Activated CD8-positive, alpha-beta memory T cell treated with anti-CD3 and anti-CD28 coated beads, Interleukin-2, amount 50 U/mL, for 1 hour (primary cell): ENCODE data around the gene VAT1L.

Experiments used
- DNase-seq: peaks from one replicate; pipeline ENCODE4 v3.0.0-alpha.2; 2020; ENCODE audit errors: extremely low read depth

Gene VAT1L

DNA sequence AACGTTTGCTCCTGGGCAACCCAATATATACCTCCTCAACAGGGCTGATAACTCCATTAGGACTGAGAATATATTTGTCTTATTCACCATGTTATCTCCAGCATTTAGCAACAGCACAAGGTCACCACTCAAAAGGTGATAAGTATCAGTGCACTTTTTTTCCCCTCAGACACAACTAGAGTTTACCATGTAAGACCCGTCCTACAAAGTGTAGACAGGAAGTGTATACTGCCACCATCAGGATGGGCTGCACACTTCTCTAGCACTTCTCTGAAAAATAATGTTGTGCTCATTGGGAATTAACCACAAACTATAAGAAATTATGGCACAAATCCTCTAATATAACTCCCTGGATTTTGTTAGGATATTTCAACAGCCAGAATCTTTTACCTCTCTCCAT lies 5.7 kb upstream of the VAT1L start:
- no peak for DNase-seq

DNA sequence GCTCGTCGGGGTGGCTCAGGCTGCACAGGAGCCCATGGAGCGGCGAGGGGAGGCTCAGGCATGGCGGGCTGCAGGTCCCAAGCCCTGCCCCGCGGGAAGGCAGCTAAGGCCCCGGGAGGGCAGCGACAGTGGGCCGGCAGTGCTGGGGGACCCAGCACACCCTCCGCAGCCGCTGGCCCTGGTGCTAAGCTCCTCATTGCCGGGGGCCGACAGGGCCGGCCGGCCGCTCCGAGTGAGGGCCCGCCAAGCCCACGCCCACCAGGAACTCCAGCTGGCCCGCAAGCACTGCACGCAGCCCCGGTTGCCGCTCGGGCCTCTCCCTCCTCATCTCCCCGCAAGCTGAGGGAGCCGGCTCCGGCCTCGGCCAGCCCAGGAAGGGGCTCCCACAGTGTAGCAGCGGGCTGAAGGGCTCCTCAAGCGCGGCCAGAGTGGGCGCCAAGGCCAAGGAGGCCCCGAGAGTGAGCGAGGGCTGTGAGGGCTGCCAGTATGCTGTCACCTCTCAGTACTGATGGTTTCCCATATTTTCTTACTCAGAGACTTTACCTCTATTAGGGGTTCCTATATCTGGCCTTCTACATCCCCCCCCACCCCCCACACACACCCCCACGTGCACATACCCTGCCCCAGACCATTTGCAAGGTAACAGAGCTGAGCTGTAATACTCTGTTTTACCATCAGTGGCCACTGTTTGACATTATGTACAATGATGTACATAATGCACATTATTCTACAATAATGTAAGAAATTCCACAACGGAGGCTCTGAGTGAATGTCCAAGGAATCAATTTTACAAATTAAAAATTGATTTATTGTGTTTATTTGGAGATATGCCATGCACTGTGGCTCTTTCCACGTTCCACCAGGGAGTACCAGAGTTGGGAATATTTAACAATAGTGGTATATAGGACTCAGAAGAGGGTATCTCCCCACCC lies 3.7 kb upstream of the VAT1L start:
- no peak for DNase-seq

DNA sequence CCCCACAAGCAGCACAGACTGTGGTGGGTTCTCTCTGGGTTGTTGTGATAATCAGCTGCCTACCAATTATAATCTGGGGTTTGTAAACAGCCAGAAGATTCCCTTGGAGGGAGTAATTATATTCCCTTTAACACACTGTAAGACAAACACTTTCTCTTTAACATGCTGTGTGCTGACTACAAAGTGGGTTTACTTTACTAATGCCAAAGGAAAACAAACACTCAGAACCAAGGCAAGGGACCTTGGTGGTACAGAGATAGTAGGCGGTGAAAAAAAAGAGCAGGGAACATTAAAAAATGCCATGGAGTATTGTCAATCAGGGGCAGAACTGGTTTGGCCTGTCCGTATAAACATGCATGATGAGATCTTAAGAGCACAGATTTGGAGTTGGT lies 3.0 kb upstream of the VAT1L start:
- no peak for DNase-seq

DNA sequence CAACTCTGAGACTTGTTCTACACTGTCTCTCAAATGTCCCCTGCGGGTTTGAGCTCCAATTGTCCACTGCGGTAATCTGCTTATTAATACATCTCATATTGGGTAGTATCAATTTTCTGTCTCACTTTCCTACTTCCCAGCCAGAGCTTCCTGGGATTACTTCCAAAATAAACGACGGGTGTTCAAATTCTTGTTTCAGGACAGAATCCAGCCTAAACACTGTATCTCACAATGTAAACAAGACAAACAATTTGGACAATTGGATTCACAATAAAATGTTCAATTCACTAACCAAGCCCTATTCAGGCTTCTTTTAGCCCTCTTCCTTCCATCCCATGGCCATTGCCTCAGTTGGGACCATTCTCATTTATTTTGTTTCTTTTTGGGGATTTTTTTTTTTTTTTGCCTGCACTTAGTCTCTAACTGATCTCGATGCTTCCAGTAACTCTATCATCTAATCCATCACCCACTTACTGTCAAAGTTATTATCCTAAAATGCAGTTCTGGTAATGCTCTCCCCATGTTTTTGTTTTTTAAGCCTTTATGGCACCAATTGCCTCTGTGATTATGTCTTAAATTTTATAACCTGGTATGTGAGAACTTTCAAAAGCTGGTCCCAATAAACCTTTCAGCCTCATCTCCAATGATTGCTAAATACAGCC lies 2.0 kb upstream of the VAT1L start:
- DNase-seq, result no peak

DNA sequence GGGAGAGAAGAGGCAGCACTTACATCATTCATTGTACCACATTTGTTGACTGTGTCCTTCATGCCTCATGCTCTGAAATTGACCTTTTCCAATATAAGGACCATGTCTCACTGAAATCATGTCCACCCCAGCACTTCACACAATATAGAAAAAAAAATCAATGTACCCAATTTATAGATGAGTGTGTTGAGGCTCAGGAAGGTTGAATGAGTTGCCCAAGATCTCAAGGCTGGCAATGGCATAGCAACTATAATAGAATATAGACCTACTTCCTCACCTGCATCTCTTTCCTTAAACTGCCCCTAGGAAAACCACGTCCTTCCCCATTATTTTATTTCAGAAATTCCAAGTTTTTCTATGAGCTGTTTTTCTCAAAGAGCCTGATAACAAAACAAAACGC lies 912 bp upstream of the VAT1L start:
- DNase-seq, result no peak

DNA sequence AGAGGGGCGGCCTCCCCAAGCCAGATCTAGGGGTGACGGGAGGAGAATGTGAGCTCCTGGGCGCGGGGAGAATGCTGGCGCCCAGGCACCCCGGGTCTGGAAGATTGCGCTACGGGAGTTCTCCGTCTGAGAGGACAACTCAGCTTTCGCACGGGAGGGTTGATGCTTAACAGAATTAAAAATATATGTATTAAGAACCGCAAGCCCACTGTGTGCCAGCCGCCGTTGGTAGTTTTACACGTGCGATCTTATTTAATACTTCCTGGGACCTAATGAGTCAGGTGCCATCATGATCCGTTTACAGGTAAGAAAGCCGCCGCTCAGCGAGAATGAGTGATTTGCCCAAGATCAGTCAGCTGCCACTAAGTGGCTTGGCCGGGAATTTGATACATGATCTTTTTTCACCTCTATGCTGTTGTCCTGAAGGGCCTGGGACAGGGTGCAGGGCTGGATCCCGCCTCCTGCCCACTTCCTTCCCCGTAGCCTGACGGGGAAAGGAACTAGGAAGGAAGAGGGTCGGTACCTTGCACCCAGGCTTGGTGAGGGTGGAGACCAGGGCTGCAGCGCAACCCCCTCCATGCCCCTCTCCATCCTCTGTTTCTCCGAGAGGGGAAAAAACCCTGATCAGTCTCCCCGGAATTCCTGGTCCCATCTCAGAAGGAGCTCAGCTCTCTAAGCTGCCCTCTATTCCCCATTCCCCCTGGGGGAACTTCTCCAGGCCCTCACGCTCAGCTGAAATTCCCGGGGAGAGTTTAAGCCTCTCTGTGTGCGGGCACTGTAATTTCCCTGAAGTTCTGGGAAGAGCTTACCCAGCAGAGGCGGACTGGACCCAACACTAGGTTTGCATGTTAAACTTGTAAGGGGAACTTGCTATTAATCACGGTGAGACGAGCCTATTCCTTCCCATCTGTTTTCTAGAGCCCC lies 983 bp downstream of the VAT1L start:
- DNase-seq, result no peak

DNA sequence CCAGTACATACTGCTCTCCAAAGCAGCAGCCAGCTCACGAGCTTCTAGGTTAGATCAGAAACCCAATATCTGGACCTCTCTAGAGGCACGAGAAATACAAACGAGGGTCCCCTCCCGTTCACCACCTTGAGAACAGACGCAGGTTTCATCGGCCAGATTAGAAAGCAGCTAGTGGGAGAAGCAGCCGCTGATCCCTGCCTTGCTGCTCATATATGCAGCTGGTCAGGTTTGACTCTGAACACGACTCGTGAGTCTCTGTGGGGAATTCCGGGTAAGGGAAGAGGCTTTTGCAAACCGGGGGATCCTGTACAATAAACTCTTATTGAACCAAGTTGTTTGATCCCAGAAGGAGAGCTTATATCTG lies 1.6 kb downstream of the VAT1L start:
- no peak for DNase-seq

DNA sequence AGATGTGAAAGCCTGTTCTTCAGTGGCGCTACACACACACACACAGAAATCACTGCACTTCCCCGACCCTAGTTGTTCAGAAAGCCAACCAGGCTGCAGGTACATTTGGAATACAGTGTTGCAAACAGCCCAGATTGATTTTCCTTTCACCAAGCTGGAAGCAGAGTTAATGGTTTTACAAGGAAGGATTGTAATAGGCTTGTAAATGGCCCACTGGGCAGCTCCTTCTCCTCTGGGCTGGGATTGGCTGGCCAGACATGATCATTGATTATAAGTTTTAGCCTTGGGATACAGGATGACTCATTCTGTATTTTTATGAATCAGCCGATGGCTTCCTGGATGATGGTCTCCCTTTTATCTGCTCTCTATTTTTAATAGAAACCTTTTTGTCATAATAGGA lies 2.5 kb downstream of the VAT1L start:
- DNase-seq, result no peak

DNA sequence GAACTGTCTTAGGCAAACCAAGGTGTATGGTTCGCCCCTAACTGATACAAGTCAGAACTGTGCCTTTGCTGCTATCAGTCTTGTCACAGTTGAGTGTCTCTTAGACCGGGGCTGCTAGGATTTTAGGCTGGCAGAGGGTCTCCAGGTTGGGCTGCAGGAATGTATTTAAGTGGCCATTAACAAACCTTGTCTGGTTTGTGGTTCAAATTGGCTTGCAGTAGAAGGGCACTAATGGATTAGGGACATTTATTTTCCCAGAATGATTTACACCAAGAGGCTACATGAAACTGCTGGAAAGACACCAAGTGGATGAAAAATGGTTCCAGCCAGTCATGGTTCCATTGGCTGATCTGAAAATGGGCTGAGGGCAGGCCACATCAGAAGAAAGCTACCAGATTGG lies 5.1 kb downstream of the VAT1L start:
- no peak for DNase-seq

DNA sequence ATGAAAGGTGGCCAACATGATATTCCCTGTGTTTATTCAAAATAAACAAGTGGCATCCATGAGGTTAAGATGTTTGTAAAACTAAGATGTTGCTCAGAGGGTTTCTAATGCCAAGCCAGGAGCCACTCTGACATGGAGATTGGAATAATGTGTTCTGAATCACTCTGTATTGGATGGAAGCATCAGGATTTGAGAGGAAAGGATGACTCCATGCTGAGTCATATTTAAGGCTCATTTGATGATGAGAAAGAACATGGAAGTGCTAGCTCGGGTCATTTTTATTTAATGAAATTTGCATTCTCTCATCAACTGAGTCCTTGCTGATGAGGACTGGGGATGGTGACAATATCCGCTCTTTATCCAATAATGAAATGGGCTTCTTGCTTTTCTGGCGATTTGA lies 6.2 kb downstream of the VAT1L start:
- no peak for DNase-seq

DNA sequence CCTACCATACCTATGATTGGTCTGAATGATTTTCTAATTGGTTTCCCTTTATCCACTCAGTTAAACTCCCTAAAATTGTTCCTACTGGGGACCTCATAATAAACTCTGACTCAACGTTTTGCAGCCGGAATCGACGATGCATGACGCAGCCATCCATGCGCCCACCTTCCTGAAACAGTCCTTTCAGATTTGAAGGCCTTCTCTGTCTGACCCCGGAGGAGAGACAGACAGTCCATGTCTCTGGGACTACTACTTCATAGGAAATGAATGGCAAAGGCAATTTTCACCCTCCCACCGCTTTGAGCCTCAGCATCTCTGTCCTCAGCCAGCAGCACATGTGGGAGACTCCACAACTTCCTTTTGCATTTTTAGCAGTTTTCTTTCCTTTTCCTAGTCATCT lies 13.5 kb downstream of the VAT1L start:
- DNase-seq, result no peak

DNA sequence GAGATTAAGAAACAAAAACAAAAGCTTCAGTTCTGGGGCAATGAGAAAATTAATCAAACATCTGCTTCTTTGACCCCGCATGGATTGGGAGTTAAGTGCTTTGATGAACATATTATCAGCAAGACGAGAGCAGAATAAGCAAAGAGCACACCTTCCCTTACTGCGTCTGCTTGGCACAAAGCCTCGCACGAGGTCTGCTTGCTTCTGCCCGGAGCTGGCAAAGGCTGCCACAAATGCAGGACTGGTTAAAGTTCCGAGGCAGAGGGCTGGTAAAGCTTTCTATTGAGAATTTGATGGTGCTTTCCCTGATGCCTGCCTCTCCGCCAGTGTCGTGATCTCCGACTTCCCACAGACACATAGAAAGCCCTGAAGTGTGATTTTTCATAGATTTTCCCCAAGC lies 17.0 kb downstream of the VAT1L start:
- no peak for DNase-seq

DNA sequence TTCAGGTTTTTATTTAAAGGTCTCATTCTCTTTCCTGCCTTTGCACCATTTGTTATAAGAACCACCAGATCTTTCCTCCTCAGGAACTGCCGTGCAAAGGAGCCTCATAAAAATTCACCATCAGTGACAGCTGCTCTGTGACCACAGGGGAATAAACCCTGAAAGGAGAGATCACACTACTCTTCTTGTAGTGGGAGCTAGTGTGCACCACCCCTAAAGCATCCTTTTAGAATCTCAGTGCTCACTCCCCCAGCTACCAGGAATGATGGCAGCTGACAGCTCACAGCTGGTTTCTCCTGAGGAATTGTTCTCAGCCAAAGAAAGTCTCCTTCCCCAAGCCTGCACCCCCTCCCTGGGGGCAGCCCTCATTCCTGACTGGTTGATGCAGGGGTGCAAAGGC lies 18.7 kb downstream of the VAT1L start:
- DNase-seq, result no peak

DNA sequence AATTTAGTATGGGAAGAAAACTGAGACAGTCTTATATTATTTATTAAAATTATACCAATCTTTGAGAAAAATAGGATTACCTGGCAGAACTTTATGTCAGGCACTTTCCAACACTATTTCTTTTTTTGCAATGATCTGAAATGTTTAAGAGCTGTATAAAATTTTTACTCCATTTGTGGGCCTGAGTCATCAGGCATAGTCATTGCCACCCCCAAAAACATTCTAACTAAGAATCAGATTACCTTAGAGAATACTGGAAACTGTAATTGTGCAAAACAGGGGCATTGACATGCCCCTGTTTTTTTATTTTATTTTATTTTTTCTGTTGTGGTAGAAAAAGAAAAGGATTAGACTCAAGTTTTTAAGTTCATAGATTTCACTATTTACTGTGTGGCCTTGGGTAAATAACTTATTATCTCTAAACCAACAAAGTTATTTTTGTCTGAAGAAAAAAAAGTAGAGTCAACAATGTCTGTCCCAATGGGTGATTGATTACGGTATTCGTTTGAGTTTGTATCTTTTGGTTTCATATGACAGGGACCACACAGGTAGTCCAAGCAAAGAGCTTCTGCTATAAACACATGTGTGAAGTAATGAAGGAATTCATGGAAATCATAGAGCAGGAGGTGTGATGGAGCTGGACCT lies 24.6 kb downstream of the VAT1L start:
- DNase-seq, result no peak

DNA sequence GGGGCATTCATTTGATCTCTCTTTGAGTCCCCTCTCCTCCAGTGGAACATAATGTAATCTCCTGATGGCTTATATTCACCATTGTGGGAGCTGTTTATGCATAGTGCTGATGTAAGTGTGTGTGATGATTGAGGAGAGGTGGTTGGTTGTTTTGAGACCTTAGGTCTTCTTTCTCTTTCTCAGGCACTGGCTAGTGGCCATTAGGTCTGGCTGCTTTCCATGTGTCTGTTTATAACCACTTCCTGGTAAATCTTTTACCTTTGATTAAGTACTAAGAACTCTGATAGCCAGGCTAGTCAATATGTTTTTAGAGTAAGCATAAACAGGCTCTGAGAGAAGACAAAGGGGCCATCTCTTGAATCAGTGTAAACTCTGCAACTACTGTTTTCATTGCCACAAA lies 27.9 kb downstream of the VAT1L start:
- no peak for DNase-seq

DNA sequence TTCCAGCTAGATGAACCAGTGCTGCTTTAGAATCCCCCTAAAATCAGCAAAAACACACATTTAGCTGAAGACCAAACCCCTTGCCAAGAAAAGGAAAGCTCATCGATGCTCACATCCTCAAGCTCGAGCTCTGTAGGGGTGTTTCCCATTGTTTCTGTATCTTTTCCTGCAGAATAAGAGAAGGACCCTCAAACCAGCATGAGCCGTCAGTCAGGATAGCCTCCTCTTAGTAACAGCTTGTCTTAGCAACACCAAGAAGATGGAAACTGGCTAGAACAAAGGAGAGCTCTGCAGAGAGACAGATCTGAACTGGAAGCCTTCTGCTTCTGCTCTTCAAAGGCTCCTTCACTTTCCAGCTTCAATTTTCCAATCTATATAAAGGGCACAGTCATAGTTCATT lies 32.0 kb downstream of the VAT1L start:
- no peak for DNase-seq

DNA sequence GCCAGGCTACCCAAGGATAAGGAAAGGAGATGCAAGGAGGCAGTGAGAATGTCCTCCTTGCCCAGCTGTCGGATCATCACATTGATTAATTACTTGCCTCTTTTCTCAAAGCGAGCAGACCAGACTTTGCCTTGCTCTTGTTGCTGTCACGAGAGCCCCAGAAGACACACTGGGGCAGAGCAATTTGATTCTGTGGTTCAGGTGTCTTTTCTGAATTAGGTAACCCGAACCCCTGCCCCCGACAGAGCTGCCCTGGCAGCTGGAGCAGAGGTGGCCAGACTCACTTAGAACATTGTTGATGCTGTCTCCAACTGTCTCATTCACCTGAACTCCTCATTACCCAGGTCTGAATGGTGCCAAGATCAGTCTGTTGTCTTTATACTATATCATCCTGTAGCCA lies 34.3 kb downstream of the VAT1L start:
- DNase-seq, result no peak

DNA sequence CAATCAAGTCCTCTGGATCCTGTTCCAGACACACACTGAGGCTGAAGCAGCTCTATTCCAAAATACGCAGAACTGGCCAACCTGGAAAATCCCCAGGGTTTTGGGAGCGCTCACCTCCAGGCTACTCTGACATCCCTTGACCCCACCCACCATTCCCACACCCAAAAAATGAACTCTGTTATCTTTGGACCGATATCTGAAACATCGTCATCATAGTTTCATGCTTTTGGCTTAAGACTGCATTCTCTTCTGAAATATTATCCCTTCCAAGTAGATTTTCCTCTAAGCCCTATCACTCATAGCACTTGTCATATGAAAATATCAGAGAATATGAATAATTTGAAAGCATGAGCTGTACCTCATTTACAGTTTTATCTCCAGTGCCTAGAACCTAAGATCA lies 34.7 kb downstream of the VAT1L start:
- DNase-seq, result no peak

DNA sequence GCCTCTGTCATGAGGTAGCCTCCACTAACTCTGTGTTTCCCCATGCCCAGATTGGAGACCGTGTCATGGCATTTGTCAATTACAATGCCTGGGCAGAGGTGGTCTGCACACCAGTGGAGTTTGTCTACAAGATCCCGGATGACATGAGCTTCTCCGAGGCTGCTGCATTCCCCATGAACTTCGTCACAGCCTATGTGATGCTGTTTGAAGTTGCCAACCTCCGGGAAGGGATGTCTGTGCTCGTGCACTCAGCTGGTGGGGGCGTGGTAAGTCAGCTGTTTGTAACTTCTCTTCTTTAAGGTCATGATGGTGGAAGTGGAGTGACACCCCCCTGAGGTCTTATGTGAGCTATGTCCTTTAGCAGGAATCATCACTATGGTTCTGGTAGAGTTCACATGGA lies 36.8 kb downstream of the VAT1L start:
- DNase-seq, result no peak

DNA sequence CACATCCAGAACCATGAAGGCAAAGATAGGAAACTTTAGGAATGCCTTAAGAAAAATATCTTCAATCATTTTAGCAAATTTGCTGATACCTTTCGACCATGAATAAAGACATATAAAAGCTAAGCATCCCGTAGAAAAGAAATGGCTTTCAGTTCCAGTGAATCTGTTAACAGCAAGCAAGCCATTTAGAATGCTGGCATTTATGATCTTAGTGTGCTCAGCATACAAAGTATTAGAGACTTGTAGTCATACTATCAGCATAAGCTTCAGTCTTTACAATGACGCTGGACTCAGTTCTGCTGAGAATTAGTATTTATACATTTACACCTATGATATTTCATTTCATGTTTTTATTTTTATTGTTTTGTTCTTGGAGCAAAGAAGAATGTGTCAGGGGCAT lies 38.7 kb downstream of the VAT1L start:
- no peak for DNase-seq

DNA sequence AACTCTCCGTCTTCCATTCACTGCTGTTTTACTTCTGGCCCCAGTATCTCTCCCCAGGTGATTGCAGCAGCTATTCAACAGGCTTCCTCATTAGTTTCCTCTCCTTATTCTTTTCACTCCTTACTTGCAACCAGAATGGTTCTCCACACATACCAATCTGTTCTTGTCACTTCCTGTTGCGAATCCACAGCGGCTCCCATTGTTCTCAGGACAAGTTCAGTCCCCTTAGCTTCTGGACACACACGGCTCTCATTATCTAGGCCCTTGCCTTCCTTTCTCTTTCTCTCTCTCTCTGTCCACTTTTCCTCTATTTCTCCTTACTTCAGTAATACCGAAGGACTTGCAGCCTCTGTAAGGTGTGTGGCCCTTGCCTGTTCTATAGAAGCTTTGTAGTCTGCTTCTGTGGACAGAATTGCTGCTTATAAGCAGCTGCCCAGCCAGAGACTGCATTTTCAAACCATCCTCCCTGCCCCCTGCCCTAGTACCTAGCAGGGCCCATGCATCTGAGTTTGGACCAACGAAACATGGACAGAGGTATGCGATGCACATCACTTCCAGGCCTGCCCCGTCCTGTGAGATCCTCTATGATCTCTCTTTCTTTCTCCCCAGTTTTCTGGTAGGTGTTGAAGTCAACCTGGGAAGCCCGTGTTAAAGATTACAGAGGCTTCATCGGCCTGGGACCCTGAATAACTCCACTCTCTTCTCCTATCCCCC lies 45.7 kb downstream of the VAT1L start:
- DNase-seq, result no peak
